ENCODE data around the gene NDUFV3.
A peak's percentile ranks its signal among the peaks of the same experiment; 100 is the strongest.
"Not testable (repeated sequence)": the region's sequence is repeated elsewhere in the genome, so short reads cannot be mapped to it uniquely, and the experiment has no call there.

Gene NDUFV3

DNA sequence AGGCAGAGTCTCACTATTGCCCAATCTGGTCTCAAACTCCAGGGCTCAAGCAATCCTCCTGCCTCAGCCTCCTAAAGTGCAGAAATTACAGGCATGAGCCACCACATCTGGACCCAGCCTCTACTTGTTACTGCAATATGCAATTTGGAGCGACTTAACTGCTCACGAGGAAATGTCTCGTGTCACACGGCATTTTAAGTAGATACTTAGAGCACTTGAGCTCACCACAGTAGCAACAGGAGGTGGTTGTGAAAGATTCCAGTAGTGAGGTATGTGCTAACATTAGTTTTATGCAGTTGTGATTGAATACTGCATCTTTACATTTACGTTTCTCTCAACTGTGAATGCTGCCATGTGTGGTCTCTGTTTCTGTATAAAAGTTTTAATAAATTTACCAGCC lies 5.8 kb upstream of the NDUFV3 start:
- no peak for DNase-seq (ENCODE audit: low read depth, low spot score)

DNA sequence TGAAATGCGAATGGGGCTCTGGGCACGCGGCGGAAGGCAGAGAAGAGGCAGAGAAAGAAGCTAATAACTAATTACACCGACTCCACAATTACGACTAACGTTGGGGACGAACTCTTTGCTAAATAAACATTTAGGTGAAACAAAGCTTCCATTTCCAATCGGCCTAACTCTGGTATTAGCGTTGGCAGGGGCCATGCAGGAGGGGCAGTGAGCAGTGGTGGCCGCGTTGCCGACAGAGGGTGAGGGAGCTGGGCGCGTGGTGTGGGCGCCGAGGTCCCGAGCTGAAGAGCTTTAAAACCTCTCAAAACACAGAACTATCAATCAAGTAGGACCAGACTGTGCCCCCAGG lies 553 bp upstream of the NDUFV3 start:
- DNase-seq (ENCODE audit: low read depth, low spot score), result no peak

DNA sequence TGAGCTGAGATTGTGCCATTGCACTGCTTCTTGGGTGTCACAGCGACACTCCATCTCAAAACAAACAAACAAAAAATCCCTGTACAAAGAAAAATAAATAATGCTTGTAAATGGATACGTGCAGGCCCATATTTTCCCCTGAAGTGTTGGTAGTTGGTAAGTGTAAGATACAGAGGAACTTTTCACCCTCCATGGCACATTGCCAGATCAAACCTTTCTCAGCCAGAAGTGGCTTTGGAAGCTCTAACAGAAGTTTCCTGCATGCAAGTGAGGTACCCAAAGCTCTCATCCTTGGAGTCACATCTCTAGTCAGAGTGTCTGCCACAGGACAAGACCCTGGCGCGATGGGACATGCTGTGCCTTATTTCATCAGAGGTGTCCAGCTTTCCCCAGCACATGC lies 7.3 kb downstream of the NDUFV3 start:
- DNase-seq (ENCODE audit: low read depth, low spot score), result no peak

DNA sequence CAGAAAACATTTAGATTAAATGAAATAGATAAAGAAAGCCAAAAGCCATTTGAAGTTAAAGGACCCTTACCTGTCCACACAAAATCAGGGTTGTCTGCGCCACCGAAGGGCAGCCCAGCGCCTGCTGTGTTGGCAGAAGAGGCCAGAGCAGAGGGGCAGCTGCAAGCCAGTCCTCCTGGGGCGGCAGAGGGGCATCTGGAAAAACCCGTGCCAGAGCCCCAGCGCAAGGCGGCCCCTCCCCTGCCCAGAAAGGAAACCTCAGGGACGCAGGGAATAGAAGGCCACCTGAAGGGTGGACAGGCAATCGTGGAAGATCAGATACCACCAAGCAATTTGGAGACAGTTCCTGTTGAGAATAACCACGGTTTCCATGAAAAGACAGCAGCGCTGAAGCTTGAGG lies 10.7 kb downstream of the NDUFV3 start:
- DNase-seq (ENCODE audit: low read depth, low spot score), result no peak

DNA sequence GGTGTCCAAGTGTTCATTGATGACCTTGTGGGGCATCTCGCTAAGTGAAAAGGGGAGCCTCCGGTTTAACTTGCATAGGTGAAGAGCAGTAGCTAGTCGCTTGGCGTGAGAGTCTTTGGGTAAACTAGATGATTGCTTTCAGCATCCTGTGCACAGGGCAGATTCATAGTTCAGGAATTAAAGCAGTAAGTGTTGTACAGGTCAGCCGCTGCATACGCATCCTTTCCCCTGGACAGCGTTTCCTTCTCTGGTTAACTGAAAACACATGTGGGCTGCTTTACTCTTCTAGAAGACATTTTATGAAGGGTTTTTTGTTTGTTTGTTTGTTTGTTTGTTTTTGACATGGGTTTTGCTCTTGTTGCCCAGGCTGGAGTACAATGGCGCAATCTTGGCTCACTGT lies 12.1 kb downstream of the NDUFV3 start:
- DNase-seq (ENCODE audit: low read depth, low spot score), result no peak

DNA sequence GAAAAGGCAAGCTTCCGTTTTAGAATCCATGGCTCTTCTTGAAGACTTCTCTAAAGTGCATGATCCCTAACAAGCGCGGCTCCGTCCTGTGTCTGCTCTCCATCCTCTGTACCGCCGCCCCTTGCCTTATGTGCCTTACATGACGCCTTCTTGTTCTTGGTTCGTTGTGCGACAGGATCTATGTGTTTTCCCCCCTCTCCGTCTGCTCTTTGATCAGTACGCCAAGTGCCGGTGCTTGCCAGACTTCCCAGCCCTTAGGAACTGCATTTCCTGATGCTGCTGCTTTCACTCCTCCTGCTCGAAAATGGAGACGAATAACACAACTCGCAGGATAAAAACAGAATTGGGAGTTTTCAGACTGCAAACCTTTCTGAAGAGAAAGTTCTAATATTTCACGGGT lies 13.1 kb downstream of the NDUFV3 start:
- DNase-seq (ENCODE audit: low read depth, low spot score), result no peak

DNA sequence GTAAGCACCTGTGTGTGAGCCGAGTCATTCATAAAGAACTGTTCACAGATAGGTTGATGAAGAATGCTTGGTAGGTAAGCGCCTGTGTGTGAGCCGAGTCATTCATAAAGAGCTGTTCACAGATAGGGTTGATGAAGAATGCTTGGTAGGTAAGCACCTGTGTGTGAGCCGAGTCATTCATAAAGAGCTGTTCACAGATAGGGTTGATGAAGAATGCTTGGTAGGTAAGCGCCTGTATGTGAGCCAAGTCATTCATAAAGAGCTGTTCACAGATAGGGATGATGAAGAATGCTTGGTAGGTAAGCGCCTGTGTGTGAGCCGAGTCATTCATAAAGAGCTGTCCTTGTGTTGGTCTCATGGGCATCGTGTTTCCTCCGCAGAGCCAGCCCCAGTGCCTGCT lies 15.4 kb downstream of the NDUFV3 start:
- not testable (repeated sequence) for DNase-seq (ENCODE audit: low read depth, low spot score)

DNA sequence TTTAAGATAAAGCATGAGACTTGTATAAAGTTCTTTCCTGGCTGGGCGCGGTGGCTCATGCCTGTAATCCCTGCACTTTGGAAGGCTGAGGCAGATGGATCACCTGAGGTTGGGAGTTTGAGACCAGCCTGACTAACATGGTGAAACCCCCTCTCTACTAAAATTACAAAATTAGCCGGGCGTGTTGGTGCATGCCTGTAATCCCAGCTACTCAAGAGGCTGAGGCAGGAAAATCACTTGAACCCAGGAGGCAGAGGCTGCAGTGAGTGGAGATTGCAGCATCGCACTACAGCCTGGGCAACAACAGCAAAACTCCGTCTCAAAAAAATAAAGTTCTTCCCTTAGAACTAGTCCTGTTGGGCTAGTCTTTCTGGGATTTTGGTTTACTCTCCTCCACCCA lies 18.8 kb downstream of the NDUFV3 start:
- not testable (repeated sequence) for DNase-seq (ENCODE audit: low read depth, low spot score)

DNA sequence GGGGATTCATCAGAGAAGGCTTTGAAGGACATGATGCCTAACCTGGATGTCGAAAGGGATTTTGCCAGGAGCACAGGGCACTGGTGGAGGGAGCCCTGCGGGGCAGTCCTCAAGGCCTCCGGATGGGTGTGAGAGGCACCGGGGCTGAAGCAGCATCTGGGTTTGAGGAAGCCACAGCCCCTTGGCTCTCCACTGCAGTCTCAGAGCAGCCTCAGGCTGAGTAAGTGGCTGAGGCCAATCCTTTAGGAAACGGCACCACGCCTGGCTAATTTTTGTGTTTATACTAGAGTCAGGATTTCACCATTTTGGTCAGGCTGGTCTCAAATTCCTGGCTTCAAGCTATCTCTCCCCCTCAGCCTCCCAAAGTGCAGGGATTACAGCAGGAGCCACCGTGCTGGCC lies 20.4 kb downstream of the NDUFV3 start:
- no peak for DNase-seq (ENCODE audit: low read depth, low spot score)

DNA sequence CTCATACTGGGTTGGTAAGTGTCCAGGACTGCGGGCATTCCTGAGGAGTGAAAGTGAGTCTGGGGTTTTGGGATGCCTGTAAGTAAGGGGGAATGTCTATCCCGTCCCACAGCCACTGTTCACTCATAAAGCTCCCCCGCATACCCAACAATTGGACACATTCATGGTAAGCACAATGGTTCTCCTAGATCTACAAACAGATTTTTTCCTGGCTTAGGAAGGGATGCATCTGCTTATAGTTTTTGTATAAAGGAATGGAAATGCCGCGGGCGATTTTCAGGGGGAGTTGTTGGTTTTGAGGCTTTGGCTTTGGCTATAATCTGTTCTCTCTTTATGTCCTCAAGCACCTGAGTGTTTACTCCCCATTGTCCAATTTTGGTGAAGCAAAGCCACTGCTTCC lies 25.2 kb downstream of the NDUFV3 start:
- DNase-seq (ENCODE audit: low read depth, low spot score), result no peak

DNA sequence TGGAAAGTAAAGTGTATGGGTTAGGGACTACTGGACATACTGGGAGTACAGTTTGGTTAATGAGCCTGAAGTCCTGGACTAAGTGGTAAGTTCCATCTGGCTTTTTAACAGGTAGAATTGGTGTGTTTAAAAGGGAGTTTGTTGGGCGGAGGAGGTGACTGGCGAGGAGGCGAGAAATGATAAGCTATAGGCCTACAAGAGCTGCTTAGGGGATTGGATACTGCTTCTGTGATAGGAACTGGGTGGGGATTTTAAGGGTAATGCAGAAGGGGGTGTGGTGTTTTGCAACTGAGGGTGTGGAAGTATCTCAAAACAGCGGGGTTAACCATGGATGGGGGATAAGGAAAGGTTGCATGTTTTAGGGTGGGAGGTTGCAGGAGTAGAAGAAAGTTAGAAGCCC lies 28.8 kb downstream of the NDUFV3 start:
- no peak for DNase-seq (ENCODE audit: low read depth, low spot score)

DNA sequence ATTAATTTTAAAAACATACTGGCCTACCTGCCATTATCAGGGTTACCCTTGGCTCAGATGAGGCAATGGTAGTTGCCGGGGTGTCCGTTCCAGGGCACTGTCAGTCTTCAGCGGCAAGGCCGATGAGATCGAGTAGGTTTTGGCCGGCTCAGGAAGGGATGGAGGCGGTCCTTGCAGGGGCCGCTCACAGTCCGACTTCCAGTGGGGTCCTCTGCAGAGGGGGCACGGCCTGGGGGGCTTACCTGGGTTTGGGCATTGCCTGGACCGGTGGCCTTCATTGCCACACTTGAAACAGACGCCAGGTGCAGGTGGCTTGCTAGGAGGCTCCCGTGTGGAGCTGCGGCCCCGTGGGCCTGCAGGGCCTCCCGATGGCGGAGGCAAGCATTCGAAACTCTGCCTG lies 29.8 kb downstream of the NDUFV3 start:
- DNase-seq (ENCODE audit: low read depth, low spot score), result no peak

DNA sequence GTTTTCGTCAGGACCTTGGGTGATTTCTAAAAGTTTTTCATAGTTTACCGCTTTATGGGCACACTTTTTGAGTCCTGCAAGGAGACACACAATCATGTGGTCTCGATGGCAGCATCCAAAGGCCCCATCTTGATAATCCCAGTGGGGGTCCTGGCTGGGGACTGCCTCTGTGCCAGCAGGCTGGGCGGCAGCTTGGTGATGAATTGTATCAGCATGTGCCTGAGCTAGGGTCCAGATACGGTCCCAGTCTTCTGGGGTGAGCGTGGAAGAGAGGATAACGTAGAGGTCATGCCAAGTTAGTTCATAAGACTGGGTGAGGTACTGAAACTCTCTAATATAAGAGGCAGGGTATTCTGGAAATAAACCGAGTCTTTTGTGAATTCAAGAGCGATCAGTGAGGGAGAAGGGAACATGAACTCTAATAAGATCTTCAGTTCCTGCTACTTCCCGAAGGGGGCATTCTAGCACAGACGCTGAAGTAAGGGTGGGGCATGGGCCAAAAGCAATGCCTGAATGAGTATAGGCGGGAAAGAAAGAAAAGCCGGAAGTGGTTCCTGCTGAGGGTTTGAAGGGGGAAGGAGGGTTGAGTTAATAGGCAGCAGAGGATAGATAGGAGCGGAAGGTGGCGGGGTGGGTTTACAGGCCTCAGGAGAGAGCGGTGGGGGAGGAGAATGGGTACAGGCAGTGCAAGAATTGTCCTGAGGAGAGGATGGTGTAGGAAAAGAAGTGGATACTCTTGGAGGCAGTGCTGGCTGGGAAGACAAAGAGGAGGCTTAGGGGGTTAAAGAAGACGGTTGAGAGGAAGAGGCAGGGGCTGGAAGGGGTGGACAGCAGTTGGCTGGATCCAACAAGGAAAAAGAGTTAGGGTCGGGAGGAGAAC lies 30.7 kb downstream of the NDUFV3 start:
- DNase-seq (ENCODE audit: low read depth, low spot score), result peak; percentile 47

DNA sequence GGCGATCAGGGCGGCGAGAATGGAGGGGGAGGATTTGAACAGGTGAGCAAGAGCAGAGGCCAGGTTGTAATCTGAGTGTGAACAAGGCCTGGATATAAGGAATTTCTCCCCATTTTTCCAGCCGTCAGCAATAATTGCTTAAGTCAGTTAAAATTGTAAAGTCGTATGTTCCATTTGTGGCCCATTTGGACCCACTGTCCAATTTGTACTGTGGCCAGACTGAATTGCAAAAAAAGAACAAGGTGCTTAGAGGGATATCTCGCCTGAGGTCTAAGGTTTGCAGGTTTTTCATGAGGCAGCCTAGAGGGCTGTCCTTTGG lies 31.3 kb downstream of the NDUFV3 start:
- no peak for DNase-seq (ENCODE audit: low read depth, low spot score)

DNA sequence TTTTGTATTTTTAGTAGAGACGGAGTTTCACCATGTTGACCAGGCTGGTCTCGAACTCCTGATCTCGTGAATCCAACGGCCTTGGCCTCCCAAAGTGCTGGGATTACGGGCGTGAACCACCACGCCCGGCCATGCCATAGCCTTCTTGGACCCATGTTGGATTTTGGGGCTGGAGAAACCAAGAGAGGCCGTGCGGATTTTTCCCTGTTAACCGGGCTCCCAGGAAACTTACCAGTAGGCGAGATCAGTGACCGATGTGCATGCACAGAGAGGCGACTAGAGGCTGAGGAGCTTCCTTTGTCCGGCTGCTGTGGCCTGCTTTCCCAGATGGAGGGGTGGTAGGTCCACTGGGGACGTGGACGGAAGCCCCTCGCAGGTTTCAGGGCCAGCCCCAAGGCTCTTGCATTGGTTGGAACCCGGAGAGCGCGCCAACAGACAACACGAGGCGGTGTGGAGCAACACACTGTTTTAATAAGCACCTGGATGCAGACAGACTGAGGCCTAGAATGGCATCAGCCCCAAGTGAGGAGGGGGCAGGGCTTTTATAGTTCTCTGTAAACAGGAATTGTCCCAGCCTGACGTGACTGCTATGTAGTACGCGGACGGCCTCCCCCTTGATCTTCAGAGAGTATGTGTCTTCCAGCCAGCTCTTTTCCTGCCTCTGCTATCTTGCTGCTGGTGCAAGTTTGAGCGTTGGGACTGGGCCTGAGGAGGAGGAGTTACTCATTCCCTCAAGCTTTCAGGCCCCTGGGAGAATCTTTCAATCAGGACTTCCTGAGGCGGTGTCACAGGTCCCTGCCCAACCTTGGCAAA lies 32.2 kb downstream of the NDUFV3 start, which contains the start of gene ERVH48-1:
Gene ERVH48-1 (minus strand): TSS at position 517 of the 813 bp plus-strand sequence. CDS start 6,624 bp downstream, outside the sequence.
- DNase-seq (ENCODE audit: low read depth, low spot score), result no peak

DNA sequence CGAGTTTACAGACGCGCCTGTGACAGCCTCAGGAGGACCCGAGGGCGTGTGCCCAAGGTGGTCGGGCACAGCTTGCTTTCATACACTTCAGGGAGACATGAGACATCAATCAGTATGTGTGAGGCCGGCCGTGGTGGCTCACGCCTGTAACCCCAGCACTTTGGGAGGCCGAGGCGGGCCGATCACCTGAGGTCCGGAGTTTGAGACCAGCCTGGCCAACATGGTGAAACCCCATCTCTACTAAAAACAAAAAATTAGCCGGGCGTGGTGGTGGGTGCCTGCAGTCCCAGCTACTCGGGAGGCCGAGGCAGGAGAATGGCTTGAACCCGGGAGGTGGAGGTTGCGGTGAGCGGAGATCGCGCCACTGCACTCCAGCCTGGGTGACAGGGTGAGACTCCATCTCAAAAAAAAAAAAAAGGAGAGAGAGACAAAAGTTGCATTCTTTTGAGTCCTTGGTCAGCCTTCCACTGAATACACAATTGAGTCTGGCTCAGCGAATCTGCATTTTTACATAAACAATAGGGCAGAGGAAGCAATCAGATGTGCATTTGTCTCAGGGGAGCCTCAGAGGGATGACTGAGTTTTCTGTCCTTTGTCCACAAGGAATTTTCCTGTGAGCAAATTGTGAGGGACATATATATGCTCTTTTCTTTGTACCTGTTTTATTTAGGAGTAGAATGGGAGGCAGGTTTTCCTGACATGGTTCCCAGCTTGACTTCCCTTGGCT lies 34.5 kb downstream of the NDUFV3 start:
- not testable (repeated sequence) for DNase-seq (ENCODE audit: low read depth, low spot score)

DNA sequence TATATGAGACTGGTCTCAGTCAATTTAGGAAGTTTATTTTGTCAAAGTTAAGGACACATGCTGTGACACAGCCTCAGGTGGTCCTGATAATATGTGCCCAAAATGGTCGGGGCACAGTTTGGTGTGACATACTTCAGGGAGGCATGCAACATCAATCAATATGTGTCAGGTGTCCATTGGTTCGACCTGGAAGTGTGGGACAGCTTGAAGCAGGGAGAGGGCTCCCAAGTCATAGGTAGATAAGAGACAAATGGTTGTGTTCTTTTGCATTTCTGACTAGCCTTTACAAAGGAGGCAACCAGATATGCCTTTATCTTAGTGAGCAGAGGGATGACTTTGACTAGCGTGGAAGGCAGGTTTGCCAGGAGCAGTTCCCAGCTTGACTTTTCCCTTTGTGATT lies 36.9 kb downstream of the NDUFV3 start:
- DNase-seq (ENCODE audit: low read depth, low spot score), result no peak

DNA sequence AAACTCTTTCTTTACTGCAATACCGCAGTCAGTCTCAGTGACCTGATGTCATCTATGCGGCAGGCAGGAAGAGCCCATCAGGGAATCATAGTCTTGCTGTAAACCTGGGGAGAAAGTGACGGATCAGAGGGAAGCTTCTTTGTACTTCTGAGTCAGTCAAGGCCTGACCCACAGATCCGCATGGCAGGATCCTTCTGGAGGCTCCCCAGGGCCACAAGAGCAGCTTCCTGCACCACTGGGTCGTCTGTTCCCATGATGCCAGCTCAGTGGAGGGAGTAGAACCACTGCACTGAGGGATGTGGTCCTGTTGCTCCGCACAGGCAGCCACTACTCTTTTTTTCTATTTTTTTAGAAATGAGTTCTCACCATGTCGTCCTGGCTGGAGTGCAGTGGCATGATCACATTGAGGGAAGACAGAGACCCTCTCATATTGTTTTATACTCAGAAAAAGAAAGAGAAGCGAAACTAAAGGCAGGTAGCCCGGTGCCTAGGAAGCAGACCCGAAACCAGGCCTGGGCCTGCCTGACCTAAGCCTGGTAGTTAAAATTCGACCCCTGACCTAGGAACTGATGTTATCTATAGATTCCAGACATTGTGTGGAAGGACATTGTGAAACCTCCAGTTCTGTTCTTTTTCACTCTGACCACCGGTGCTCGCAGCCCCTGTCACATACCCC lies 38.6 kb downstream of the NDUFV3 start:
- DNase-seq (ENCODE audit: low read depth, low spot score), result no peak

DNA sequence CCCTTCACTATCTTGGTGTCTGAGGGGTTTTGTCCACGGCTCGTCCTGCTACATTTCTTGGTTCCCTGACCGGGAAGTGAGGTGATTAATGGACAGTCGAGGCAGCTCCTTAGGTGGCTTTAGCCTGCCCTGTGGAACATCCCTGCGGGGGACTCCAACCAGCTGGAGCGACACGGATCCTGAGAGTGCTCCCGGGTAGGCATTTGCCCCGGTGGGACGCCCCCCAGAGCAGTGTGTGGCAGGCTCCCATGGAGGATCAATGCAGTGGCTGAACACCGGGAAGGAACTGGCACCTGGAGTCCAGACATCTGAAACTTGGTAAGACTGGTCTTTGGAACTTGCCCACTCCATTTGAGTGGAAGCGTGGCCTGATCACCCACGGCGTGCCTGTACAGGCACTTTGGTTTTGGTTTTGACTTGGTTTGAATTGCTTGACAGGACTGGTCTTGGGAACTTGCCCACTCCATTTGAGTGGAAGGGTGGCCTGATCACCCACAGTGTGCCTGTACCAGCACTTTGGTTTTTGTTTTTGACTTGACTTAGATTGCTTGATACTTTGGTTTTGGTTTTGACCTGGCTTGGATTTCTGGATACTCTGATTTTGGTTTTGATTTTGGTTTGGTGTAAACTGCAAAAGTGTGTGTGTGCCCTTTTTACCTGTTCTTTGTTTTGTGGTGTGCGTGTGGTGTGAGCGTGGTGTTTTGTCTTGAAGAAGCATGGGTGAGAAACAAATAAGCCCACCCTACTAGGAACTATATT lies 39.4 kb downstream of the NDUFV3 start:
- DNase-seq (ENCODE audit: low read depth, low spot score), result not testable (repeated sequence)

DNA sequence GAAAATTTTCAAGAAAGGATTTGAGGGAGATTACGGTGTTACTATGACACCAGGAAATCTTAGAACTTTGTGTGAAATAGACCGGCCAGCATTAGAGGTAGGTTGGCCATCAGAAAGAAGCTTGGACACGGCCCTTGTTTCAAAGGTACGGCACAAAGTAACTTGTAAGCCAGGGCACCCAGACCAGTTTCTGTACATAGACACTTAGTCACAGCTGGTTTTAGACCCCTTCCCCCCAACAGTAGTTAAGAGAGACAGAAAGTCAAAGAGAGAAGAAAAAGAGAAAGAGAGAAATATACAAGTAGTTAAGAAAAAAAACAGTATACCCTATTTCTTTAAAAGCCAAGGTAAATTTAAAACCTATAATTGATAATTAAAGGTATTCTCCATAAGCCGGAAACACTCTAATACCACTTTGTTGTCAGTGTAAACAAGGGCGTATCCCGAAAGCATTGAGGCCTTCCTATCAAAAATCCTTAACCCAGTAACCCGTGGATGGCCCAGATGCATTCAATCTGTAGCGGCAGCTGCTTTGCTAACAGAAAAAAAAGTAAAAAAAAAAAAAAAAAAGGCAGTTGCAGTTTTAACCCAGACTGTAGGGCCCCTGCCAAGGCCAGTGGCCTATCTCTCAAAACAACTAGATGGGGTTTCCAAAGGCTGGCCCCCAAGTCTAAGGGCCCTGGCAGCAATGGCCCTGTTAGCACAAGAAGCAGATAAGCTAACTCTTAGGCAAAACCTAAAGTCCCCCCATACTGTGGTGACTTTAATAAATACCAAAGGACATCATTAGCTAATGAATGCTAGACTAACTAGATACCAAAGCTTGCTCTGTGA lies 40.2 kb downstream of the NDUFV3 start:
- DNase-seq (ENCODE audit: low read depth, low spot score), result not testable (repeated sequence)

Data from activated naive CD8-positive, alpha-beta T cell treated with anti-CD3 and anti-CD28 coated beads, Interleukin-2, amount 50 U/mL, for 16 hours (primary cell).